Liver (tissue), 9 donors: Measurements from ENCODE around the gene AGBL5. TPM values are rescaled to one million over a fixed set of nuclear protein-coding genes. Genes with fewer than 3 reads are reported as not detected.

Experiments used
- DNase-seq: peaks from one replicate; pipeline ENCODE4 v3.0.0-alpha.2; 2017; ENCODE audit warnings: low spot score
- H3K27ac ChIP-seq, 2 donors: one replicate each; pipeline ENCODE4 v1.7.0; 2013; ENCODE audit warnings: inconsistent platforms in 2 of 2, low read length in 2 of 2, control low read depth in 1 of 2, low read depth in 1 of 2, mild to moderate bottlenecking in 1 of 2
- H3K27me3 ChIP-seq, 4 donors: one replicate each; pipeline versions ENCODE4 v1.6.1 to v1.7.0; 2013; ENCODE audit warnings: low read length in 3 of 4, inconsistent platforms in 1 of 4, mild to moderate bottlenecking in 1 of 4, moderate library complexity in 1 of 4; ENCODE audit not compliant: control insufficient read depth in 4 of 4, insufficient read depth in 4 of 4
- H3K36me3 ChIP-seq, 4 donors: one replicate each; pipeline versions ENCODE4 v1.6.1 to v1.7.0; 2013; ENCODE audit warnings: low read length in 3 of 4, mild to moderate bottlenecking in 3 of 4, low read depth in 1 of 4, moderate library complexity in 1 of 4; ENCODE audit not compliant: control insufficient read depth in 4 of 4, insufficient read depth in 3 of 4
- H3K4me1 ChIP-seq, 4 donors: one replicate each; pipeline versions ENCODE4 v1.6.1 to v1.7.0; 2013; ENCODE audit warnings: low read length in 3 of 4, mild to moderate bottlenecking in 3 of 4, moderate library complexity in 1 of 4; ENCODE audit not compliant: control insufficient read depth in 4 of 4, insufficient read depth in 4 of 4
- H3K4me3 ChIP-seq, 3 donors: one replicate each; pipeline versions ENCODE4 v1.6.1 to v1.7.0; 2013; ENCODE audit warnings: low read length in 3 of 3, control low read depth in 1 of 3, low read depth in 1 of 3, mild to moderate bottlenecking in 1 of 3
- H3K9ac ChIP-seq, 2 donors: one replicate each; pipeline ENCODE4 v1.7.0; 2013; ENCODE audit warnings: low read length in 2 of 2, mild to moderate bottlenecking in 2 of 2, moderate library complexity in 2 of 2, control low read depth in 1 of 2, low read depth in 1 of 2
- H3K9me3 ChIP-seq, 4 donors: one replicate each; pipeline versions ENCODE4 v1.6.1 to v1.7.0; 2013; ENCODE audit warnings: low read length in 3 of 4; ENCODE audit not compliant: control insufficient read depth in 4 of 4
- EGR1 ChIP-seq, 2 donors: IDR thresholded peaks; 2 replicates each; pipeline ENCODE4 v1.6.1; 2016 to 2018; ENCODE audit warnings: antibody characterized with exemption in 2 of 2, low read depth in 2 of 2
- FOXA1 ChIP-seq: IDR thresholded peaks from 2 replicates; pipeline ENCODE4 v1.6.1; 2016; ENCODE audit warnings: antibody characterized with exemption
- FOXA2 ChIP-seq: IDR thresholded peaks from 2 replicates; pipeline ENCODE4 v1.6.1; 2016; ENCODE audit warnings: antibody characterized with exemption
- GABPA ChIP-seq, 2 donors: IDR thresholded peaks in 1 of 2; conservative IDR thresholded peaks in 1 of 2; 2 replicates each; pipeline ENCODE4 v1.6.1; 2016; ENCODE audit warnings: antibody characterized with exemption in 2 of 2, mild to moderate bottlenecking in 1 of 2, moderate library complexity in 1 of 2
- HNF4A ChIP-seq, 2 donors: conservative IDR thresholded peaks; 2 replicates each; pipeline ENCODE4 v1.6.1; 2016; ENCODE audit warnings: antibody characterized with exemption in 2 of 2, mild to moderate bottlenecking in 2 of 2
- HNF4G ChIP-seq: IDR thresholded peaks from 2 replicates; pipeline ENCODE4 v1.6.1; 2016; ENCODE audit warnings: antibody characterized with exemption
- JUND ChIP-seq, 2 donors: IDR thresholded peaks; 2 replicates each; pipeline ENCODE4 v1.6.1; 2016; ENCODE audit warnings: antibody characterized with exemption in 2 of 2
- NR2F2 ChIP-seq: IDR thresholded peaks from 2 replicates; pipeline ENCODE4 v1.6.1; 2016; ENCODE audit warnings: antibody characterized with exemption
- RAD21 ChIP-seq, 2 donors: IDR thresholded peaks; 2 replicates each; pipeline ENCODE4 v1.6.1; 2016; ENCODE audit warnings: antibody characterized with exemption in 2 of 2, mild to moderate bottlenecking in 2 of 2
- SP1 ChIP-seq: IDR thresholded peaks from 2 replicates; pipeline ENCODE4 v1.6.1; 2018; ENCODE audit warnings: antibody characterized with exemption, mild to moderate bottlenecking
- TAF1 ChIP-seq: conservative IDR thresholded peaks from 2 replicates; pipeline ENCODE4 v1.6.1; 2016; ENCODE audit warnings: antibody characterized with exemption, mild to moderate bottlenecking
- YY1 ChIP-seq: IDR thresholded peaks from 2 replicates; pipeline ENCODE4 v1.6.1; 2016; ENCODE audit warnings: antibody characterized with exemption, mild to moderate bottlenecking
- WGBS: extraction: QIAGEN DNeasy Blood & Tissue Kit; methylation state at CpG from one replicate; pipeline ENCODE4 v1.1.7; 2013; 5-methylcytosine and 5-hydroxymethylcytosine counted together
- polyA plus RNA-seq, 2 donors: library from polyadenylated mRNA; stranded (reverse) in 1 of 2; unstranded in 1 of 2; fragments of 200-250 nt in 1 of 2; fragments of >200 nt in 1 of 2; fragmentation: Nextera tagmentation in 1 of 2; extraction: Ambion mirVana in 1 of 2; gene quantifications; one replicate each; pipeline versions ENCODE4 v1.2.1 to v1.2.3, GENCODE V29; 2013 to 2015
- total RNA-seq, 2 donors: library from RNA; depleted of rRNA; stranded (reverse); fragments of >200 nt; gene quantifications; one replicate each; pipeline ENCODE4 v1.2.3, GENCODE V29; 2014
- TF ChIP-seq, protein P1 (sequence below): IDR thresholded peaks from 2 replicates; pipeline ENCODE4 v1.6.1; 2016; ENCODE audit warnings: antibody characterized with exemption, mild to moderate bottlenecking
- TF ChIP-seq, protein P2 (sequence below): IDR thresholded peaks from 2 replicates; pipeline ENCODE4 v1.6.1; 2016; ENCODE audit warnings: antibody characterized with exemption
- TF ChIP-seq, protein P3 (sequence below): fragments of 150-350 bp; IDR thresholded peaks from 2 replicates; pipeline ENCODE4 v1.5.1; 2017; ENCODE audit warnings: improper control_type of control experiment, low read depth, low read length; ENCODE audit not compliant: missing input control
- donor health status: healthy.
- donor health status: healthy.
- donor health status: healthy.
- donor health status: healthy.
- donor health status: healthy.

AGBL5 gene
- total and polyA plus RNA-seq, 4 donors = 3.2 to 9.0 (median 4.8) TPM

DNA sequence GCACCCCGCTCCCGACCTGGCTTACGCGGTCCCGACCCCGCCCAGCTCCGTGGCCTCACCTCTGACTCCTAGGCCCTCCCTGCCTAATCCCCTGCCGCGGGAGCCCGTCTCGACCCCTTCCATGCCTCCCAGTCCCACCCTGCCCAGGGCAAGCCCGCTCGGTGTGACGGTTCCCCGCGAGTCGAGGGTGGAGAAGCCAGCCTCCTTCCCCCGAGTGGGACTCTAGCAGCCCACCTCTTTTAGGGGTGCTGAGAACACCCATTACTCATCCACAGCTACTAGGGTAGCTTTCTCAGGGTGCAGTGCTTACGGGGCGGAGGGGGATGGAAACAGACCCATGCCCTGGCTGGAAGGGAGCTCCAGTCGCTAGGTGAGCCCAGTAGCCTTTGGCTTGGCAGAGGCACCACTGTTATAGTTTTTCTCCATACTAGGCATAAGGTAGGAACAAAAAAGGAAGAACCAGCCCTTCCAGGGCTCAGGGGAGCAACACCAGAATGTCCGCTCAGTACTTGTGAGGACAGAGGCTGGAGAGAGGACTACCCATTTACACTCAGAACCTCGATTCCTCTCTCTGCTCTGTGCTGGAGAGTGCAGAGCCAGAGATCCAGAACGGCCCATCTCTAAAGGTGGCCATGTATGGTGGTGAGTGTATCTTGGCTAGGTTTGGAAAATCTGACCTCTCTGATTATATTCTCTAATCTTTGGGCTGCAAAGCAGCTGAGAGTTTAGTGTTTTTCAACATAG is 606 bp downstream of the AGBL5 start:
- H3K27me3 ChIP-seq = no peaks in the 10 kb centered on the region
- H3K9me3 ChIP-seq = no peaks in the 10 kb centered on the region
- no peak overlapping the region for H3K9ac ChIP-seq
- no peak for DNase-seq
- H3K36me3 ChIP-seq = peaks cover 0 to 18% (median 16%) of the 10 kb centered on the region in 4 donors
- peak overlapping the region; percentile 72 to 84 (median 83) for H3K4me3 ChIP-seq
- TF ChIP-seq FOXA1 (no peak), JUND (IDR thresholded peaks at IDR 0.05) (no peak), SP1 (no peak), HNF4G (no peak)
- 7% methylated on average over 24 of the region's 24 CpGs for WGBS
- peak overlapping the region in 1 of 2 donors; percentile 77 for H3K27ac ChIP-seq
- H3K4me1 ChIP-seq = peaks cover 6 to 24% (median 14%) of the 10 kb centered on the region in 4 donors

DNA sequence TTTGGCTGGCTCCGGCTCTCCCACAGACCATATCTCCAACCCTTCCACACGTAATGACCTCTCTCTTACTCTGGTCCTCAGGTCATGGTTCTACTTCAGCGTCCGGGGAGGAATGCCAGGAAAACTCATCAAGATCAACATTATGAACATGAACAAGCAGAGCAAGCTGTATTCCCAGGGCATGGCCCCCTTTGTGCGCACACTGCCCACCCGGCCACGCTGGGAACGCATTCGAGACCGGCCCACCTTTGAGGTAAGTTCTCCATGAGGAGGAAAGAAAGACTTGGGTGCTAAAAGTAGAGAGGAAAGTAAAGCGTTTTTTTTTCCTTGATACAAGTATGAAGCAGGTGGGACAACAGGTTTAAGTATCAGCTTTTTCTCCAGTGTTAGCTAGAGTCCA is 1.9 kb downstream of the AGBL5 start:
- H3K36me3 ChIP-seq = peaks cover 0 to 18% (median 16%) of the 10 kb centered on the region in 4 donors
- H3K9ac ChIP-seq = no peak overlapping the region
- no peak for DNase-seq
- H3K27me3 ChIP-seq = no peaks in the 10 kb centered on the region
- no peak overlapping the region for H3K27ac ChIP-seq
- WGBS = 87% methylated on average over 11 of the region's 11 CpGs
- H3K4me1 ChIP-seq = peaks cover 6 to 24% (median 14%) of the 10 kb centered on the region in 4 donors
- TF ChIP-seq EGR1 (IDR thresholded peaks at IDR 0.05; ENCODE audit: low read depth in 2 of 2) = no peak
- H3K4me3 ChIP-seq = no peak overlapping the region
- no peaks in the 10 kb centered on the region for H3K9me3 ChIP-seq

DNA sequence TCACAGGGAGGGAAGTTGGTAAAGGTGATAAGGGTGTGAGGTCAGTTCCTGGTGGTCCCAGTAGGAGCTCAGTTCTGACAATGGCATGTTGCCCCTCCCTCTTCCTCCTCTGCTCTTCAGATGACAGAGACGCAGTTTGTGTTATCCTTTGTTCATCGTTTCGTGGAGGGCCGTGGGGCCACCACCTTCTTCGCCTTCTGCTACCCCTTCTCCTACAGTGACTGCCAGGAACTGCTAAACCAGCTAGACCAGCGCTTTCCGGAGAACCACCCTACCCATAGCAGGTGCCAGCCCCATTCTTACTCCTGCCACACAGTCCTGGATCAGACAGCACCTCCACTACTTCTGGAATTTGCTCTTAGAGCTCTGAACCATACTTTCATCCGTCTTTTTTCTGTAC is 2.3 kb downstream of the AGBL5 start:
- Histone ChIP-seq H3K9me3 (no peaks in the 10 kb centered on the region), H3K27ac (no peak overlapping the region), H3K9ac (no peak overlapping the region), H3K36me3 (peaks cover 0 to 18% (median 16%) of the 10 kb centered on the region in 4 donors), H3K4me1 (peaks cover 6 to 24% (median 14%) of the 10 kb centered on the region in 4 donors), H3K4me3 (no peak overlapping the region), H3K27me3 (no peaks in the 10 kb centered on the region)
- WGBS = 95% methylated on average over 8 of the region's 8 CpGs
- DNase-seq = no peak
- no peak for TF ChIP-seq YY1
- no peak for TF ChIP-seq TAF1
- TF ChIP-seq HNF4A (conservative IDR thresholded peaks at IDR 0.05) = no peak

DNA sequence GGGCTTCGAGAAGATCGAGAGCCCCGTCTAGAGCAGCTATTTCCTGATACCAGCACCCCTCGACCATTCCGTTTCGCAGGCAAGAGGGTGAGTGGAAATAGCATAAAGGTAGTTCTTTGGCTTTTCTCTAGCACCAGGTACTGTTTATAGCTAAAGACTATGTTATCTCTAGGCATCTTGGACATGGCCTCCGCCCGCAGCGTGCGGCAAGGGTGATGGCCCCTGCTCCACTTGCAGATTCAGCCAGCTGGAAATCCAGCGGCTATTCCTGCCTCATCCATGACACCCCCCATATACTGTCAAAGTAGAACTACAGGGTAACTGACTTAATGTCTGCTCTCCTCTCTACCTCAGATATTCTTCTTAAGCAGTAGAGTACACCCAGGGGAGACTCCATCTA is 3.3 kb downstream of the AGBL5 start:
- TF ChIP-seq, protein P1, sequence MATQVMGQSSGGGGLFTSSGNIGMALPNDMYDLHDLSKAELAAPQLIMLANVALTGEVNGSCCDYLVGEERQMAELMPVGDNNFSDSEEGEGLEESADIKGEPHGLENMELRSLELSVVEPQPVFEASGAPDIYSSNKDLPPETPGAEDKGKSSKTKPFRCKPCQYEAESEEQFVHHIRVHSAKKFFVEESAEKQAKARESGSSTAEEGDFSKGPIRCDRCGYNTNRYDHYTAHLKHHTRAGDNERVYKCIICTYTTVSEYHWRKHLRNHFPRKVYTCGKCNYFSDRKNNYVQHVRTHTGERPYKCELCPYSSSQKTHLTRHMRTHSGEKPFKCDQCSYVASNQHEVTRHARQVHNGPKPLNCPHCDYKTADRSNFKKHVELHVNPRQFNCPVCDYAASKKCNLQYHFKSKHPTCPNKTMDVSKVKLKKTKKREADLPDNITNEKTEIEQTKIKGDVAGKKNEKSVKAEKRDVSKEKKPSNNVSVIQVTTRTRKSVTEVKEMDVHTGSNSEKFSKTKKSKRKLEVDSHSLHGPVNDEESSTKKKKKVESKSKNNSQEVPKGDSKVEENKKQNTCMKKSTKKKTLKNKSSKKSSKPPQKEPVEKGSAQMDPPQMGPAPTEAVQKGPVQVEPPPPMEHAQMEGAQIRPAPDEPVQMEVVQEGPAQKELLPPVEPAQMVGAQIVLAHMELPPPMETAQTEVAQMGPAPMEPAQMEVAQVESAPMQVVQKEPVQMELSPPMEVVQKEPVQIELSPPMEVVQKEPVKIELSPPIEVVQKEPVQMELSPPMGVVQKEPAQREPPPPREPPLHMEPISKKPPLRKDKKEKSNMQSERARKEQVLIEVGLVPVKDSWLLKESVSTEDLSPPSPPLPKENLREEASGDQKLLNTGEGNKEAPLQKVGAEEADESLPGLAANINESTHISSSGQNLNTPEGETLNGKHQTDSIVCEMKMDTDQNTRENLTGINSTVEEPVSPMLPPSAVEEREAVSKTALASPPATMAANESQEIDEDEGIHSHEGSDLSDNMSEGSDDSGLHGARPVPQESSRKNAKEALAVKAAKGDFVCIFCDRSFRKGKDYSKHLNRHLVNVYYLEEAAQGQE = no peak
- TF ChIP-seq NR2F2 (no peak), YY1 (no peak), SP1 (no peak), JUND (IDR thresholded peaks at IDR 0.05) (no peak), HNF4G (no peak), GABPA (IDR thresholded peaks at IDR 0.05 in 1 of 2, conservative IDR thresholded peaks at IDR 0.05 in 1 of 2) (no peak), RAD21 (IDR thresholded peaks at IDR 0.05) (no peak), EGR1 (IDR thresholded peaks at IDR 0.05; ENCODE audit: low read depth in 2 of 2) (no peak), FOXA2 (no peak), TAF1 (no peak), FOXA1 (no peak)
- TF ChIP-seq, protein P2, sequence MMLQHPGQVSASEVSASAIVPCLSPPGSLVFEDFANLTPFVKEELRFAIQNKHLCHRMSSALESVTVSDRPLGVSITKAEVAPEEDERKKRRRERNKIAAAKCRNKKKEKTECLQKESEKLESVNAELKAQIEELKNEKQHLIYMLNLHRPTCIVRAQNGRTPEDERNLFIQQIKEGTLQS = no peak
- TF ChIP-seq, protein P3, sequence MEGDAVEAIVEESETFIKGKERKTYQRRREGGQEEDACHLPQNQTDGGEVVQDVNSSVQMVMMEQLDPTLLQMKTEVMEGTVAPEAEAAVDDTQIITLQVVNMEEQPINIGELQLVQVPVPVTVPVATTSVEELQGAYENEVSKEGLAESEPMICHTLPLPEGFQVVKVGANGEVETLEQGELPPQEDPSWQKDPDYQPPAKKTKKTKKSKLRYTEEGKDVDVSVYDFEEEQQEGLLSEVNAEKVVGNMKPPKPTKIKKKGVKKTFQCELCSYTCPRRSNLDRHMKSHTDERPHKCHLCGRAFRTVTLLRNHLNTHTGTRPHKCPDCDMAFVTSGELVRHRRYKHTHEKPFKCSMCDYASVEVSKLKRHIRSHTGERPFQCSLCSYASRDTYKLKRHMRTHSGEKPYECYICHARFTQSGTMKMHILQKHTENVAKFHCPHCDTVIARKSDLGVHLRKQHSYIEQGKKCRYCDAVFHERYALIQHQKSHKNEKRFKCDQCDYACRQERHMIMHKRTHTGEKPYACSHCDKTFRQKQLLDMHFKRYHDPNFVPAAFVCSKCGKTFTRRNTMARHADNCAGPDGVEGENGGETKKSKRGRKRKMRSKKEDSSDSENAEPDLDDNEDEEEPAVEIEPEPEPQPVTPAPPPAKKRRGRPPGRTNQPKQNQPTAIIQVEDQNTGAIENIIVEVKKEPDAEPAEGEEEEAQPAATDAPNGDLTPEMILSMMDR = no peak
- no peak overlapping the region for H3K4me3 ChIP-seq
- DNase-seq = no peak
- H3K27me3 ChIP-seq = no peaks in the 10 kb centered on the region
- H3K27ac ChIP-seq = no peak overlapping the region
- peaks cover 2 to 27% (median 16%) of the 10 kb centered on the region in 4 donors for H3K4me1 ChIP-seq
- 95% methylated on average over 11 of the region's 11 CpGs for WGBS
- H3K9ac ChIP-seq = no peak overlapping the region
- H3K36me3 ChIP-seq = peaks cover 0 to 18% (median 16%) of the 10 kb centered on the region in 4 donors
- H3K9me3 ChIP-seq = no peaks in the 10 kb centered on the region
